Epithelial cell of proximal tubule (primary cell): ENCODE measurements around the gene C16orf96. TPM values are rescaled to one million over a fixed set of nuclear protein-coding genes. Genes with fewer than 3 reads are reported as not detected.

Experiments used
- DNase-seq: peaks from one replicate; pipeline ENCODE4 v3.0.0-alpha.2; 2011; ENCODE audit warnings: low read depth
- H3K4me3 ChIP-seq: 2 replicates; pipeline ENCODE4 v1.5.1; 2011; ENCODE audit warnings: low read depth, mild to moderate bottlenecking, low read length
- CTCF ChIP-seq: conservative IDR thresholded peaks from 2 replicates; pipeline ENCODE4 v1.5.1; 2012; ENCODE audit warnings: low read depth, mild to moderate bottlenecking, low read length
- total RNA-seq: library from RNA; depleted of rRNA; stranded (reverse); fragments of >200 nt; gene quantifications from 2 replicates; pipeline ENCODE4 v1.2.3, GENCODE V29; 2015

C16orf96 gene
- total RNA-seq, 1 donor from 2014 or later: not detected

- H3K4me3 ChIP-seq: no peak overlapping the region
- no peak for DNase-seq
- TF ChIP-seq CTCF: no peak
Observed at GRCh38 chr16:4525069-4525468, 31.1 kb upstream of the C16orf96 start.

DNA sequence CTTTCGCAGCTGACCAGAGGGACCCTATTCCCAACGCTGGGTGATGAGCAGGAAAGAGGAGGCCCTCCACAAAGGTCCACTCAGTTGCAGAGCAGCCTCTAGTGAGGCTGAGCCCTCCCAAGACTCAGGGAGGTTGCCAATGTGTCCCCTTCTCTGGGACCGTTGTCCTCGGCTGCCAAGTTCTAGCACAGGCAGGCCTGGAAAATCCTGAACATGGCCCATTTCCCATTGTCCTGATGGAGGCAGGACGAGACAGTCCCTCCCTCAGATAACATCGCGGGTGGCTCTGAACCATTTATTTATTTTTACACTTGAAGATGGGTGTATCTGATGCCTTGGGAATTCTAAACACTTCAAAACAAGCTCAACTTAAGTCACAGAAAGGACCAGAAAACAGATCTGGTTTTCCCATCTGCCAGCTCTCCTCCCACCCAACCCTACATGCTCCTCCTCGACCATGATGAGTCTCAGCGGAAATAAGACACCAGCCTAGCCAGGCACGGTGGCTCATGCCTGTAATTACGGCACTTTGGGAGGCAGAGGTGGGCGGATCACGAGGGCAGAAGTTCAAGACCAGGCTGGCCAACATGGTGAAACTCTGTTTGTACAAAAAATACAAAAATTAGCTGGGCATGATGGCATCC is 30.4 kb upstream of the C16orf96 start:
- no peak for TF ChIP-seq CTCF
- DNase-seq: no peak
- H3K4me3 ChIP-seq: no peak overlapping the region

GRCh38 chr16:4529085-4530060 is 26.8 kb upstream of the C16orf96 start:
- no peak for TF ChIP-seq CTCF
- no peak for DNase-seq
- no peak overlapping the region for H3K4me3 ChIP-seq

DNA sequence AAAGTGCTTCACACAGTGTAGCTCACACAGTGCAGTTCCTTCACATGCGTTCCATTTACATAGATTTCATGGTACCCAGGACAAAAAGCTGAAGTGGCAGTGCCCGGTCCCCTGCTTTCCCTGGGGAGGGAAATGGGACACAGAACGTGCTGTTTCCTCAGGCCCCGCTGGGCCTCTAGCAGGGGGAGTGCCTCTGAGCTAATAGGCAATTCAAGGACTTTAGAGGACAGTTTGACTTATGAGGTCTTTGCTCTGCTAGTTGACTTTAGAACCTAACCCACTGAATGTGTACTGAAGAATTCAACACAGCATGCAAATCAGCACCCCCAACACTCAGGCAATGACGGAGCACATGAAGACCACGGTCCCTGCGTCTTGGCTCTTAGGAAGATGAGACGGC is 24.3 kb upstream of the C16orf96 start:
- H3K4me3 ChIP-seq: no peak overlapping the region
- no peak for TF ChIP-seq CTCF
- no peak for DNase-seq

DNA sequence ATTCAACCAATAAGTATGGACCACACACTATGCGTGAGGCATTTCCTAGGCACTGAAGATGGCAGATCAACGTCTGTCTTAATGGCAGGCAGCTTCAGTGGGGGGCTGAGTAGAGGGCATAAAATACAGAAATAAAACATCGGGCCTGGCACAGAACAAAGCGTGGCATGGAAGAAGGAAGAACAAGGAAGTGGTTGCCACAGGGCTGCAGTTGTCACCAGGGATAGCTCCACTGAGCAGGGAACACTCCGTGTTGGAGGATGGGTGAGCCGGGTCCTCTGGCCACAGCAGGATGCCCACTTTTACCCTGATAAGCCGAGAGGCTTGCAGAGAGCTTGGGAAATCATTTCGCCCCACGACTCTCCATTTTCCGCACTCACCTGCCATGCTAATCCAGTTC is 23.9 kb upstream of the C16orf96 start:
- H3K4me3 ChIP-seq: no peak overlapping the region
- DNase-seq: no peak
- TF ChIP-seq CTCF: no peak

- TF ChIP-seq CTCF: no peak
- DNase-seq: no peak
- no peak overlapping the region for H3K4me3 ChIP-seq
Observed at GRCh38 chr16:4533490-4533889, 22.6 kb upstream of the C16orf96 start.
